Uterus (tissue), 2 donors: ENCODE data around the gene KCNJ4.

Experiments
- CTCF ChIP-seq, 4 experiments: fragments of 200-600 bp in 2 of 4; fragments of 450-650 bp in 2 of 4; sonication (generic) in 2 of 4; IDR thresholded peaks; one replicate each; pipeline ENCODE4 v1.5.1; 2016 to 2019; ENCODE audit warnings: antibody characterized with exemption in 4 of 4, mild to moderate bottlenecking in 2 of 4, moderate library complexity in 1 of 4
- POLR2A ChIP-seq, 2 donors: fragments of 450-650 bp; IDR thresholded peaks; one replicate each; pipeline ENCODE4 v1.6.1; 2016; ENCODE audit warnings: antibody characterized with exemption in 2 of 2, mild to moderate bottlenecking in 1 of 2, moderate library complexity in 1 of 2

GRCh38 chr22:38497869-38498268, 42.9 kb upstream of the KCNJ4 start:
- TF ChIP-seq CTCF (IDR thresholded peaks at IDR 0.05) (no peak), POLR2A (IDR thresholded peaks at IDR 0.05) (no peak)
